Endothelial cell of coronary artery (primary cell): ENCODE data around the gene GNPTG. TPM values are rescaled to one million over a fixed set of nuclear protein-coding genes. Genes with fewer than 3 reads are reported as not detected.

Experiments
- total RNA-seq: library from RNA; depleted of rRNA; stranded (reverse); fragments of >200 nt; gene quantifications from 2 replicates; pipeline ENCODE4 v1.2.3, GENCODE V29; 2014

The GNPTG gene
- total RNA-seq: 19.9 and 36.2 TPM in 2 replicates

DNA sequence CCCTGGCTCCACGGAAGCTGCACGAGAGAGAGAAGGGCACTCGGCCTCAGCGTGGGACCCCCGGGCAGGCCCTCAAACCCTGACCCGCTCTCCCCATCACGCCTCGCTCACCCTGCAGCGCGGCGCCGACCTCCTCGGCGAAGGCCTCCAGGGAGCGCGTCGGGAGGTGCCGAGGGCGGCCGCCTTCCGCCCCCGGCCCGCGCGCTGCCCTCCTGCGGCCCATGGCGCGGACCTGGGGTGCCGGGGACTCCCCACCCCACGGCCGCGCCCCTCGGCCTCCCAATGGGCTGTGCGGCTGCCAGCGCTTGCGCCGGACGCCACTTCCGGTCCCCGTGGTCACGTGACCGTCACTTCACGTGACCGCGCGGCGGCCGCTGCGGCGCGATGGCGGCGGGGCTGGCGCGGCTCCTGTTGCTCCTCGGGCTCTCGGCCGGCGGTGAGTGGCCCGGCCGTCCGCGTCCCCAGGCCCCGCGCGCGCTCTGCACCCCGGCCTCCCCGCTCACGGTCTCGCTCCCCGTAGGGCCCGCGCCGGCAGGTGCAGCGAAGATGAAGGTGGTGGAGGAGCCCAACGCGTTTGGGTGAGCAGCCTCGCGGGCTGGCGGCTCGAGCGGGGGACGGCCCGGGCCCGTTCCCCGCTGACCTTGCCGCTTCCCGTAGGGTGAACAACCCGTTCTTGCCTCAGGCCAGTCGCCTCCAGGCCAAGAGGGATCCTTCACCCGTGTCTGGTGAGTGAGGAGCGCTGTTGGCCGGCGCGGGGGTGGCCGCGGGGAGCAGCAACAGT lies at the start of gene GNPTG, which contains the start of gene TSR3:
Gene GNPTG (plus strand): TSS at position 350 of the 781 bp plus-strand sequence. CDS start 35 bp downstream, at position 385.
Gene TSR3 (minus strand): TSS at position 297 of the 781 bp plus-strand sequence. CDS start 74 bp downstream, at position 223.

GRCh38 chr16:1308977-1309885 lies 42.5 kb upstream of the GNPTG start, which contains the start of gene UBE2I:
Gene UBE2I (plus strand): TSS chr16:1309636. CDS start chr16:1314031, 4,395 bp downstream.

DNA sequence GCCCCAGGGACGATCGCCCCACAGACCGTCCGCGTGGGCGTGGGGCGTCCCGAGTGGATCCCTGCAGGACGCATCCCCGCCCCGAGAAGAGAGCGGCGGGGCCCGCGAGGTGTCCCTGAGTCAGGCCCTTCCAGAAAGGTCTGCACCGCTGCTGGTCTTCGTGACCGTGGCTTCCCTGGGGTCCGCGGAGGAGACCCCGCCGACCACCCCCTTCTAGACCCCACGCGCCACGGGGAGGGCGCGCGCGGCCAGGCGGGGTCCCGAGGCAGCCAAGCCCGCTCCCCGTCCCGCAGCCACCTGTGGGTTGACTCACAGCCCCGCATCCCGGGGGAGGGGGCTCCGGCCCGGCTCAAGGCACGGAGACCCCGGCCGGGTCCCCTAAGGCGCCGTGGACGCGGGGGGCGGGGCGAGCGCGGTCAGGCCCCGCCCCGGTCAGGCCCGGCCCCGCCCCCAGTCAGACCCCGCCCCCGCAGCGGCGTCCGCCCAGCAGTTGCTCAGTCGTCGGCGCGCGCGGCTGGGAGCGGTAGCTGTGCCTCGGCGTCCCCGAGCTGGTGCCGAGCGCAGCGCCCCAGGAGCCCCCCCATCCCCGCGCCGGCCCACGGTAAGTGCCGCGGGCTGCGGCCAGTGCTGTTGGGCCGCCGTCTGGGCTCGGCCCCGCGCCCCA lies 18.4 kb upstream of the GNPTG start, which contains the start of gene BAIAP3:
Gene BAIAP3 (plus strand): TSS at position 497 of the 664 bp plus-strand sequence. CDS start 4,905 bp downstream, outside the sequence.

Other genes starting within 250 kb of the GNPTG start
- gene CACNA1H, start 198.8 kb upstream of the GNPTG start, total RNA-seq: 1.8 TPM in 1 of 2 replicates, not detected in the other
- gene TPSG1, start 126.7 kb upstream of the GNPTG start, total RNA-seq: not detected in 2 replicates
- gene TPSB2, start 121.7 kb upstream of the GNPTG start, total RNA-seq: not detected in 2 replicates
- gene TPSAB1, start 111.2 kb upstream of the GNPTG start, total RNA-seq: not detected in 2 replicates
- not detected in 2 replicates for gene TPSD1, start 95.9 kb upstream of the GNPTG start, total RNA-seq
- gene UBE2I, start 42.3 kb upstream of the GNPTG start, total RNA-seq: 44.3 and 50.8 TPM in 2 replicates
- gene BAIAP3, start 18.3 kb upstream of the GNPTG start, total RNA-seq: 0.18 and 1.4 TPM in 2 replicates
- 64.8 and 70.5 TPM in 2 replicates for gene TSR3, start 53 bp upstream of the GNPTG start, total RNA-seq
- gene UNKL, start 62.8 kb downstream of the GNPTG start, total RNA-seq: 8.4 and 8.5 TPM in 2 replicates
- 17.4 and 20.5 TPM in 2 replicates for gene UQCC4, start 68.8 kb downstream of the GNPTG start, total RNA-seq
- not detected in 2 replicates for gene PERCC1, start 79.1 kb downstream of the GNPTG start, total RNA-seq
- under 0.01 and 0.09 TPM in 2 replicates for gene CCDC154, start 92.6 kb downstream of the GNPTG start, total RNA-seq
- 37.3 and 54.8 TPM in 2 replicates for gene CLCN7, start 123.1 kb downstream of the GNPTG start, total RNA-seq
- not detected in 2 replicates for gene PTX4, start 137.0 kb downstream of the GNPTG start, total RNA-seq
- gene TELO2, start 141.4 kb downstream of the GNPTG start, total RNA-seq: 15.3 and 19.2 TPM in 2 replicates
- 19.4 and 26.6 TPM in 2 replicates for gene TMEM204, start 181.7 kb downstream of the GNPTG start, total RNA-seq